Measurements from ENCODE around the gene RELB. TPM values are rescaled to one million over a fixed set of nuclear protein-coding genes. Genes with fewer than 3 reads are reported as not detected.

RELB gene, protein sequence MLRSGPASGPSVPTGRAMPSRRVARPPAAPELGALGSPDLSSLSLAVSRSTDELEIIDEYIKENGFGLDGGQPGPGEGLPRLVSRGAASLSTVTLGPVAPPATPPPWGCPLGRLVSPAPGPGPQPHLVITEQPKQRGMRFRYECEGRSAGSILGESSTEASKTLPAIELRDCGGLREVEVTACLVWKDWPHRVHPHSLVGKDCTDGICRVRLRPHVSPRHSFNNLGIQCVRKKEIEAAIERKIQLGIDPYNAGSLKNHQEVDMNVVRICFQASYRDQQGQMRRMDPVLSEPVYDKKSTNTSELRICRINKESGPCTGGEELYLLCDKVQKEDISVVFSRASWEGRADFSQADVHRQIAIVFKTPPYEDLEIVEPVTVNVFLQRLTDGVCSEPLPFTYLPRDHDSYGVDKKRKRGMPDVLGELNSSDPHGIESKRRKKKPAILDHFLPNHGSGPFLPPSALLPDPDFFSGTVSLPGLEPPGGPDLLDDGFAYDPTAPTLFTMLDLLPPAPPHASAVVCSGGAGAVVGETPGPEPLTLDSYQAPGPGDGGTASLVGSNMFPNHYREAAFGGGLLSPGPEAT
- 28.1 to 57.8 TPM (median 50.6 TPM) in 5 replicates for total RNA-seq (2022; extraction: Qiagen RNA extraction)

DNA sequence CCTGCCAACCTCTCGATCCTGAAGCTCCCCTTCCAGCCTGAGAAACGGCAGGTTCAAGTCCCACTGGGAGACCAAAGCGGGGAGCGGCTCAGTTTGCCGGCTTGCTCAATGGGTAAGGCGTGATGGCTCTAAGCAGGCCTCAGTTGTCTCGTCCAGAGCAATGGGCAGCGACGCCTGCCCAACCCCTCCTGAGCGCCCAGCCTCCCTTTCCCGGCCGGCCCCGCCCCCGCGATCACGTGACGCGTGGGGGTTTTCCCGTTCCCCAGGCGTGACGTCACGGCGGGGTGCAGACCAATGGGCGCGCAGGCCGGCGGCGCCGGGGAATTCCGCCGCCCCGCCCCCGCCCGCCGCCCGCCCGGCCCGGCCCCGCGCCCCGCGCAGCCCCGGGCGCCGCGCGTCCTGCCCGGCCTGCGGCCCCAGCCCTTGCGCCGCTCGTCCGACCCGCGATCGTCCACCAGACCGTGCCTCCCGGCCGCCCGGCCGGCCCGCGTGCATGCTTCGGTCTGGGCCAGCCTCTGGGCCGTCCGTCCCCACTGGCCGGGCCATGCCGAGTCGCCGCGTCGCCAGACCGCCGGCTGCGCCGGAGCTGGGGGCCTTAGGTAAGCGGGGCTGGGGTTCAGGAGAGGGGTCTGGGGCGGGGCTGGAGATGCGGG lies at the start of gene RELB:
Gene RELB (plus strand): TSS at position 378 of the 653 bp plus-strand sequence. CDS start 116 bp downstream, at position 494.

DNA sequence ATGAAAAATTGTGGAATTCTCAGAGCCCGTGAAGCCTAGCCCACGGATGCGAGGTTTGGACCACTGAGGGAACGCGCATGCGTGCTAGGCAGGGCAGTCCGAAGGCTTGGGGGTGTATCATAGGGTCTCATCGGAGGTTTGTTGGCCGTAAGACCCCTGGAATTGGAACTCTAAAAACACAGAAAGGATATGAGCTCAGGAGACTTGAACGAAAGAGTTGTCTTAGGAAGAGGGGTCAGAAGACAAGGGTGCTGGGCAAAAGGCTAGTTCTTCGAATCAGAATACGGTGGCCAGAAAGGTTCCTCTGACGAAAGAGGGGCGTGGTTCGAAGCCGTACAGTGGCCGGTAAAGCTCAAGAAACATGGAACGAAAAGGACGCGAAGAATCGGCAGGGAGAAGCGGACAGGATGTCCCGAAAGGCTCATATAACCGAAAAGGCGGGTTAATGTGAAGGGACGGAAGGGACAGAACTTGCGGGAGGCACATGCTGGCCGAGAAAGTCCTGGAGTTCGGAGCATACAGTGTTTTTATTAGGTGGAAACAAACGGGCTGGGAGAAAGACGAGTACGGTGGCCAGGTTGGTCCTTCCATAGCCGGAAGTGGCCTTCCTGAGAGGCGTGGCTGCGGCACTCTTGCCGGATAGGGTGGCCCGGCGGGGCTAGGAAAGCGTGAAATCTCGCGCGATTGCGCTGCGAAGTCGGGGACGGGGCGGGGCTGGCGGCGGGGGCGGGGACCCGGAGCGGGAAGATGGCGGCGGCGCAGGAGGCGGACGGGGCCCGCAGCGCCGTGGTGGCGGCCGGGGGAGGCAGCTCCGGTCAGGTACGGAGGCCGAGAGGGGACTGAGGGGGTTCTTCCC lies 46.4 kb upstream of the RELB start, which contains the start of gene CLPTM1:
Gene CLPTM1 (plus strand): TSS at position 732 of the 856 bp plus-strand sequence. CDS start 16 bp downstream, at position 748.

DNA sequence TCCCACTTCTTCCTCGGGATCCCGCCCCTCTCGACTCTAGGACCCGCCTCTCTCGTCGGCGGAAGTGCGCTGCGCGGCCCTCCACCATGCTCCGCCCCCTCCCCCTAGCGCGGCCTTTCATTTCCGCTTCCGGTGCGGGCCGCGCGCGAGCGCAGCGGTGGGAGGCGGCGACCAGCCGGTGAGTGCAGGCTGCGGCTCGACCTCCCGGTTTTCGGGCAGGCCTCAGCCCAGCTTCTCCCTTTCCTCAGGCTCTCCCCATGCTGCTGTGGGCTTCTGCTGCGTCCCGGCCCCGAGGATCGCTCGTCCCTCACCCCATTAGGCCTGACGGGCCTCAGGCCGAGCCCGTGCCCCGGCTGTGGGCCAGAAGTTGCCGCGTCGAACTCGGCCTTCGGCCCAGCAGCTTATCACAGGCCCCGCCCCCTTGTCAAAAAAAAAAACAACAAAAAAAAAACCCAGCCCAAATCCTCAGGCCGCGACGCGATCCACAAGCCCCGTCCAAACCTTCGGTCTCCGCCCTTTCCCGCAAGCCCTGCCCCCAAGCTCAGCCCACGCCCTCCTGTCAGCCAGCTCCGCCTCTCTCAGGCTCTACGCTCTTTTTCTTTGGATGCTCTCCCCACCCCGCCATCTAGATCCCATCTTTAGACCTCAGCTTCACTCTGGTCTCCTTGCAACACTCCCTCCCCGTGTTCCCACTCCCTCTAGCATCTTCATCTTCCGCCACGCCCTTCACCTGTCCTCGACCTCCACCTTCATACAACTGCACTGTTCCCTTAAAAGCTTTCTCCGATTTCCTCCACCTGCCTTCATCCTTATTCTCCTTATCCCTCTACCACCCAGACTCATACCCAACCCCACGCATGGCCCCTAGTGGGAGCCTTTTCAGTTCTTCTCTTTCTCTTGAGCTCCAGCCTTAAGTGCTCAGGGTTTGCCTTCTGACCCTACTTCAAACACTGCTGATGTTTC lies 37.9 kb downstream of the RELB start, which contains the start of gene CLASRP:
Gene CLASRP (plus strand): TSS at position 115 of the 963 bp plus-strand sequence. CDS start 1,168 bp downstream, outside the sequence.

DNA sequence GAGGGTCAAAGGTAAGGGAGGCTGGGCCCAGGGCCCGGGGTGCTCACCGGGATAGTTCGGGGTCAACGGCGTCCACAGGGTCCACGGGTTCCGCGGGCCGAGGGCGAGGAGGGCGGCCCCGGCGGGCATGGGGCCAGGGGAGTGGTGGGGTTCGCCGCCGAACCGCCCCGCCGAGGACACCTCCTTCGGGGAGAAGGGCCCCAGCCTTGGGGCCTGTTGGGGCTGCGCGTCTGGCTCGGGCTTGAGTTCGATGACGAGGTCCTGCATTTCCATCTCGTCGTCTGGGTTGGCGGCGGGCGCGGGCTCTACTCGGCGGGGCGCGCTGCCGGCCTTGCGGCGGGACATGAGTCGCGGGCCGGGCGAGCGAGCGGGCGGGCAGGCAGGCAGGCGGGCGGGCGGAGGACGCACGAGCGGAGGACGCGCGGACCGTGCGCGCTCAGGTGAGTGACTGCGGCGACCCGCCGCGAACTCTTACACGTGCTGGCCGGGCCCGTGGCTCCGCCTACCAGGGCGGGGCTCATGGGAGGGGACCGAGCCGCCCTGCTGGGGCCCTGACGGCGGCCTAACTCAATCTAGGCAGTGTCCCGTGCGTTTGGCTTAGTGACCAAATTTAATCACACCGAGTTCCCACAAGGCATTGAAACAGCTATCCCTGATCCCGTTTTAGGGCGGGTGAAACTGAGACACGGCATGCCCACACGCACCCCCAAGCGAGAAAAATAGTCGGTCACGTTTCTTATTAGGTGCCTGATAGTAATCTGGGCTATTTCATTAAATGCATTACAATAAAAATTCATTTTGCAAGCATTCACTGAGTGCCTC lies 75.0 kb downstream of the RELB start, which contains the start of gene ZNF296:
Gene ZNF296 (minus strand): TSS at position 450 of the 822 bp plus-strand sequence. CDS start 105 bp downstream, at position 345.

DNA sequence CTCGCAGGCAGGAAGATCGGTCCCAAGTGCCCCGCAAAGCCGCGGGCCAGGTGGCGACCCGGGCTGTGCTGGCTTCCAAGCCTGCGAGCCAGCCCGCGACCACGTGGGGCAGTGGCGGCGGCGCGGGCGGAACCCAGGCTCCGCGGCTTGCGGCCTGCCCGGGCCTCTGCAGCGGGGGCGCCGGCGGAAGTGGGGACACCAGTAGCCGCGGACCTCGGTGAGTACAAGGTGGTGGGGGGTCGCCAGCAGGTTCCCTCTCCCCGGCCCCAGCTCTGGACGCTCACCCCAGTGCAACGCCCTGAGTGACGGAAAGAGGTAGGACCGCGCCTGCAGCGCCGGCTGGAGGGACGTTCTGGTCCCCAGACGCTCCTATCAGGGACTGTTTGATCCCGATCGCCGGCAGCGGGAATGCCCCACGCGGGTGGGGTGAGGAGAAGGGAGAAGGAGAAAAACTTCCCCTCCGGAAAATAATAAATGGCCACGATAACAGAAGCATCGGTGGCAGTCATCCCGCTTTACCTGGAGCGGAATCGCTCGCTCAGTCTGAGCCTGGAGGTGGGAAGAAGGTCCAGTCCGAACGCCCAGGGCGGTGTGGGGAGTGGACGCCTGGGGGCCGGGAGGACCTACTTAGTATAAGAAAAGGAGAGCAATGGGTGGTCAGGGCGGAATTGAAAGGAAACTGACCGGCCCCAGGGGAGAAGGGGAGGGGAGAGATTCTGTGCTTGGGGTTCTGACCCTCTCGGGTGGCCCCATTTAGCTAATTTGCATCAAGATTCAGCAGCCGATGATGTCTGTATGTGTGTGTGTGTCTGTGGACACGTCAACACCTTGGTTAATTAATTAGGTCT lies 78.0 kb downstream of the RELB start, which contains the start of gene GEMIN7:
Gene GEMIN7 (plus strand): TSS at position 198 of the 848 bp plus-strand sequence. CDS start 10,855 bp downstream, outside the sequence.

Other genes starting within 250 kb of the RELB start
- gene CBLC, start 223.6 kb upstream of the RELB start, total RNA-seq (2022; extraction: Qiagen RNA extraction), result not detected in 5 replicates
- gene BCAM, start 192.4 kb upstream of the RELB start, total RNA-seq (2022; extraction: Qiagen RNA extraction), result 64.2 to 91.6 TPM (median 88.8 TPM) in 5 replicates
- gene NECTIN2, start 155.2 kb upstream of the RELB start, total RNA-seq (2022; extraction: Qiagen RNA extraction), result 71.9 to 89.5 TPM (median 86.2 TPM) in 5 replicates
- gene TOMM40, start 110.2 kb upstream of the RELB start, total RNA-seq (2022; extraction: Qiagen RNA extraction), result 183 to 257 TPM (median 247 TPM) in 5 replicates
- 11.9 to 23.5 TPM (median 16.2 TPM) in 5 replicates for gene APOE, start 95.7 kb upstream of the RELB start, total RNA-seq (2022; extraction: Qiagen RNA extraction)
- gene APOC1, start 86.9 kb upstream of the RELB start, total RNA-seq (2022; extraction: Qiagen RNA extraction), result 119 to 132 TPM (median 122 TPM) in 5 replicates
- gene APOC4, start 59.2 kb upstream of the RELB start, total RNA-seq (2022; extraction: Qiagen RNA extraction), result not detected in 5 replicates
- not detected in 5 replicates for gene APOC2, start 55.4 kb upstream of the RELB start, total RNA-seq (2022; extraction: Qiagen RNA extraction)
- gene CLPTM1, start 46.1 kb upstream of the RELB start, total RNA-seq (2022; extraction: Qiagen RNA extraction), result 141 to 188 TPM (median 176 TPM) in 5 replicates
- 49.4 to 78.5 TPM (median 72.9 TPM) in 5 replicates for gene CLASRP, start 37.6 kb downstream of the RELB start, total RNA-seq (2022; extraction: Qiagen RNA extraction)
- gene ZNF296, start 75.0 kb downstream of the RELB start, total RNA-seq (2022; extraction: Qiagen RNA extraction), result 5.3 to 12.0 TPM (median 10.1 TPM) in 5 replicates
- gene GEMIN7, start 77.8 kb downstream of the RELB start, total RNA-seq (2022; extraction: Qiagen RNA extraction), result 85.7 to 94.2 TPM (median 89.0 TPM) in 5 replicates
- gene PPP1R37, start 91.7 kb downstream of the RELB start, total RNA-seq (2022; extraction: Qiagen RNA extraction), result 21.1 to 33.7 TPM (median 30.5 TPM) in 5 replicates
- gene NKPD1, start 159.5 kb downstream of the RELB start, total RNA-seq (2022; extraction: Qiagen RNA extraction), result 0.09 to 0.21 TPM (median 0.10 TPM) in 5 replicates
- 39.2 to 45.1 TPM (median 43.3 TPM) in 5 replicates for gene TRAPPC6A, start 176.8 kb downstream of the RELB start, total RNA-seq (2022; extraction: Qiagen RNA extraction)
- gene BLOC1S3, start 177.3 kb downstream of the RELB start, total RNA-seq (2022; extraction: Qiagen RNA extraction), result 10.7 to 15.5 TPM (median 14.7 TPM) in 5 replicates
- gene EXOC3L2, start 243.9 kb downstream of the RELB start, total RNA-seq (2022; extraction: Qiagen RNA extraction), result 0.58 to 1.8 TPM (median 1.3 TPM) in 5 replicates
- gene MARK4, start 249.8 kb downstream of the RELB start, total RNA-seq (2022; extraction: Qiagen RNA extraction), result 5.7 to 7.3 TPM (median 6.4 TPM) in 5 replicates